Neural cell (in vitro differentiated cells): ENCODE measurements around the gene MBD6.

Experiments
- CTCF ChIP-seq: fragments of 450-650 bp; IDR thresholded peaks from 2 replicates; pipeline ENCODE4 v1.5.1; 2014; ENCODE audit warnings: antibody characterized with exemption, mild to moderate bottlenecking, moderate library complexity; ENCODE audit not compliant: poor library complexity, severe bottlenecking
- EP300 ChIP-seq: fragments of 450-650 bp; conservative IDR thresholded peaks from 2 replicates; pipeline ENCODE4 v1.6.1; 2014; ENCODE audit warnings: antibody characterized with exemption, mild to moderate bottlenecking, moderate library complexity; ENCODE audit not compliant: poor library complexity, severe bottlenecking

GRCh38 chr12:57577981-57578758, 55.5 kb downstream of the MBD6 start:
- TF ChIP-seq EP300 (no peak), CTCF (no peak)
